ENCODE measurements around the gene TACC2.

Gene TACC2

GRCh38 chr10:122178655-122179054 lies 189.7 kb downstream of the TACC2 start:
- H3K9me3 ChIP-seq (ENCODE audit: control insufficient read depth, low read length) = no peaks in the 10 kb centered on the region
- H3K4me3 ChIP-seq (ENCODE audit: low read length) = no peak overlapping the region
- H3K27me3 ChIP-seq (ENCODE audit: control insufficient read depth, insufficient read depth, low read length) = no peaks in the 10 kb centered on the region
- H3K36me3 ChIP-seq (ENCODE audit: control insufficient read depth, insufficient read depth, low read length) = no peaks in the 10 kb centered on the region
- H3K9ac ChIP-seq (ENCODE audit: low read length) = no peak overlapping the region
- H3K4me1 ChIP-seq (ENCODE audit: control insufficient read depth, insufficient read depth, low read length) = peaks cover 26% of the 10 kb centered on the region

GRCh38 chr10:122181041-122181732 lies 192.2 kb downstream of the TACC2 start:
- H3K9me3 ChIP-seq (ENCODE audit: control insufficient read depth, low read length) = no peaks in the 10 kb centered on the region
- H3K4me3 ChIP-seq (ENCODE audit: low read length) = no peak overlapping the region
- no peaks in the 10 kb centered on the region for H3K27me3 ChIP-seq (ENCODE audit: control insufficient read depth, insufficient read depth, low read length)
- H3K36me3 ChIP-seq (ENCODE audit: control insufficient read depth, insufficient read depth, low read length) = no peaks in the 10 kb centered on the region
- H3K4me1 ChIP-seq (ENCODE audit: control insufficient read depth, insufficient read depth, low read length) = peaks cover 18% of the 10 kb centered on the region
- no peak overlapping the region for H3K9ac ChIP-seq (ENCODE audit: low read length)

GRCh38 chr10:122181876-122182275 lies 192.9 kb downstream of the TACC2 start:
- no peaks in the 10 kb centered on the region for H3K9me3 ChIP-seq (ENCODE audit: control insufficient read depth, low read length)
- H3K4me3 ChIP-seq (ENCODE audit: low read length) = no peak overlapping the region
- peaks cover 18% of the 10 kb centered on the region for H3K4me1 ChIP-seq (ENCODE audit: control insufficient read depth, insufficient read depth, low read length)
- H3K9ac ChIP-seq (ENCODE audit: low read length) = no peak overlapping the region
- no peaks in the 10 kb centered on the region for H3K27me3 ChIP-seq (ENCODE audit: control insufficient read depth, insufficient read depth, low read length)
- H3K36me3 ChIP-seq (ENCODE audit: control insufficient read depth, insufficient read depth, low read length) = no peaks in the 10 kb centered on the region

GRCh38 chr10:122182308-122182707 lies 193.3 kb downstream of the TACC2 start:
- Histone ChIP-seq H3K9ac (ENCODE audit: low read length) (no peak overlapping the region), H3K4me1 (ENCODE audit: control insufficient read depth, insufficient read depth, low read length) (peaks cover 18% of the 10 kb centered on the region), H3K9me3 (ENCODE audit: control insufficient read depth, low read length) (no peaks in the 10 kb centered on the region), H3K4me3 (ENCODE audit: low read length) (no peak overlapping the region), H3K27me3 (ENCODE audit: control insufficient read depth, insufficient read depth, low read length) (no peaks in the 10 kb centered on the region), H3K36me3 (ENCODE audit: control insufficient read depth, insufficient read depth, low read length) (no peaks in the 10 kb centered on the region)

- peaks cover 18% of the 10 kb centered on the region for H3K4me1 ChIP-seq (ENCODE audit: control insufficient read depth, insufficient read depth, low read length)
- H3K9ac ChIP-seq (ENCODE audit: low read length) = no peak overlapping the region
- H3K36me3 ChIP-seq (ENCODE audit: control insufficient read depth, insufficient read depth, low read length) = no peaks in the 10 kb centered on the region
- no peaks in the 10 kb centered on the region for H3K9me3 ChIP-seq (ENCODE audit: control insufficient read depth, low read length)
- no peak overlapping the region for H3K4me3 ChIP-seq (ENCODE audit: low read length)
- no peaks in the 10 kb centered on the region for H3K27me3 ChIP-seq (ENCODE audit: control insufficient read depth, insufficient read depth, low read length)
These were observed 195.3 kb downstream of the TACC2 start for GRCh38 chr10:122184254-122184653.

DNA sequence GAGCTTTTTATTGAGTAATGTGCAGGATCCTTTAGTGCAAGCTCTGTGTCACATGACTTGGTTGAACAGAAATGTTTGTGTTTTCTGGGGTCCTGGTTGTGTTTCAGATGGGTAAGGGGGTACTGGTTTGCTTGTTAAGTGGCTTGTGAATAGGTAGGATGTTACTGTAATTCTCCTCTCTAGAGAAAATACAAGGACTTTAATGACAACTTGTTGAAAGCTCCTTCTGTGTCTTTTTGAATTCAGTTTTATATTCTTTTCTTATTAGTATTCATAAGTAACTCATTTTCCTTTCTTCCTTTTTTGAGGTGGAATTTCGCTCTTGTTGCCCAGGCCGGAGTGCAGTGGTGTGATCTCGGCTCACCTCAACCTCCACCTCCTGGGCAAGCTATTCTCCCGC lies 196.7 kb downstream of the TACC2 start:
- Histone ChIP-seq H3K9me3 (ENCODE audit: control insufficient read depth, low read length) (no peaks in the 10 kb centered on the region), H3K9ac (ENCODE audit: low read length) (no peak overlapping the region), H3K4me3 (ENCODE audit: low read length) (no peak overlapping the region), H3K36me3 (ENCODE audit: control insufficient read depth, insufficient read depth, low read length) (no peaks in the 10 kb centered on the region), H3K27me3 (ENCODE audit: control insufficient read depth, insufficient read depth, low read length) (no peaks in the 10 kb centered on the region), H3K4me1 (ENCODE audit: control insufficient read depth, insufficient read depth, low read length) (peaks cover 18% of the 10 kb centered on the region)

DNA sequence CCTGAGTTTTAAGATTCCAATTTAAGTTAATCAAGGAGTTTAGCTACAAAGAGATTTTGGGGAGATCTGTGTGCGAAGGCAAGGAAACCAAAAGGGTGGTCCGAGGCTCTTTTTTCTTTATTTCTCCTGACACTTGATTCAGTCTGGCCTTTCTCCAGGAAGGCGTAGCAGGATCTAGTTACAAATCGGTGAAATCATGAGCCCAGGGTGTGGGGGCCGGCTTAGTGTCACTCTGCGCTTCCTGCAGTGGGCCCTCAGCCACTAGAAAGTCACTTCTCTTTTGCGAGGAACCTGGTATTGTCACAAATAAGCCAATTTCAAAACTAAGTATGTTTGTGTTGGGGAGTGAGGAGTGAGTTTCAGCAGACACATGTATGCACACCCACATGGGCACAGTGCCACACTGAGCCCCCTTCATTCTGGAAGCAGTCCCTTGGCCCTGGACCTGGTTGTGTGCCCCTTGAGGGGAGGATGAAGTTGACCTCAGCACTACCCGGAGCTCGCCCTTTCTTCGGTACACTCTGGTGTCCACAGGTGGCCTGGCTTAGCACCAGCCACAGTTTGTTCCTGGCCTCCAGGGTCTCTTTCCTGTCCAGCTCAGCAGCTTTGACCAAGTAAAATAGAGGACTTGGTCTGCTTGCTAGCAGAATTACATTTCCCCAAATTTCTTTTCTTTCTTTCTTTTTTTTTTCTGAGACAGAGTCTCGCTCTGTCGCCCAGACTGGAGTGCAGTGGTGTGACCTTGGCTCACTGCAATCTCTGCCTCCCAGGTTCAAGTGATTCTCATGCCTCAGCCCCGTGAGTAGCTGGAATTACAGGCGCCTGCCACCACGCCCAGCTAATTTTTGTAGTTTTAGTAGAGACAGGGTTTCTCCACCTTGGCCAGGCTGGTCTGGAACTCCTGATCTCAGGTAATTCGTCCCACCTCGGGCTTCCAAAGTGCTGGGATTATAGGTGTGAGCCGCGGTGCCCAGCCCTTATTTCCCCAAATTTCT lies 198.2 kb downstream of the TACC2 start:
- Histone ChIP-seq H3K4me1 (ENCODE audit: control insufficient read depth, insufficient read depth, low read length) (peaks cover 15% of the 10 kb centered on the region), H3K9me3 (ENCODE audit: control insufficient read depth, low read length) (no peaks in the 10 kb centered on the region), H3K4me3 (ENCODE audit: low read length) (no peak overlapping the region), H3K9ac (ENCODE audit: low read length) (no peak overlapping the region), H3K27me3 (ENCODE audit: control insufficient read depth, insufficient read depth, low read length) (no peaks in the 10 kb centered on the region), H3K36me3 (ENCODE audit: control insufficient read depth, insufficient read depth, low read length) (no peaks in the 10 kb centered on the region)

- Histone ChIP-seq H3K4me3 (ENCODE audit: low read length) (no peak overlapping the region), H3K36me3 (ENCODE audit: control insufficient read depth, insufficient read depth, low read length) (no peaks in the 10 kb centered on the region), H3K9ac (ENCODE audit: low read length) (no peak overlapping the region), H3K27me3 (ENCODE audit: control insufficient read depth, insufficient read depth, low read length) (no peaks in the 10 kb centered on the region), H3K9me3 (ENCODE audit: control insufficient read depth, low read length) (no peaks in the 10 kb centered on the region), H3K4me1 (ENCODE audit: control insufficient read depth, insufficient read depth, low read length) (no peaks in the 10 kb centered on the region)
These were observed 199.7 kb downstream of the TACC2 start for GRCh38 chr10:122188706-122189105.

DNA sequence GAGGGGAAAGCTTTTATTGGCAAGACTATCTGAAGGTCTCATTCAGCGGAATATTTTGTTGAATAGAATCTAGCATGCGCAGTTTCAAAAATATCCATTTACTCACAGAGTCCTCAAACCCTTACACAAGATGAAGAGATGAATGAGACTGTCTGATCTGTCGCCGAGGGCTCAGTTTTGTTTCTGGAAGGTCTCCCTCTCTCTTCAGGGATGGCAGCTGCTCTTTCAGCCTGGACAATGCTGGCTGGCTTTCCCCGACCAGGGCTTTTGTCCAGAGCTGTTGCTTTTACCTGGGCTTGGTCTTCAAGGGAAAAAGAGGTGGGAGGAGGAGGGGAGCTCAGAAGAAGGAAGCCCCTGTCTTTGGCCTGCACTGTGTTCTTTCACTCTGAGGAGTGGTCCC lies 200.2 kb downstream of the TACC2 start:
- Histone ChIP-seq H3K9me3 (ENCODE audit: control insufficient read depth, low read length) (no peaks in the 10 kb centered on the region), H3K36me3 (ENCODE audit: control insufficient read depth, insufficient read depth, low read length) (no peaks in the 10 kb centered on the region), H3K4me3 (ENCODE audit: low read length) (no peak overlapping the region), H3K4me1 (ENCODE audit: control insufficient read depth, insufficient read depth, low read length) (no peaks in the 10 kb centered on the region), H3K9ac (ENCODE audit: low read length) (no peak overlapping the region), H3K27me3 (ENCODE audit: control insufficient read depth, insufficient read depth, low read length) (no peaks in the 10 kb centered on the region)

GRCh38 chr10:122190176-122190943 lies 201.4 kb downstream of the TACC2 start:
- Histone ChIP-seq H3K27me3 (ENCODE audit: control insufficient read depth, insufficient read depth, low read length) (no peaks in the 10 kb centered on the region), H3K4me3 (ENCODE audit: low read length) (no peak overlapping the region), H3K4me1 (ENCODE audit: control insufficient read depth, insufficient read depth, low read length) (no peaks in the 10 kb centered on the region), H3K9ac (ENCODE audit: low read length) (no peak overlapping the region), H3K9me3 (ENCODE audit: control insufficient read depth, low read length) (no peaks in the 10 kb centered on the region), H3K36me3 (ENCODE audit: control insufficient read depth, insufficient read depth, low read length) (peaks cover 6% of the 10 kb centered on the region)

GRCh38 chr10:122191936-122192541 lies 203.1 kb downstream of the TACC2 start:
- H3K4me1 ChIP-seq (ENCODE audit: control insufficient read depth, insufficient read depth, low read length) = no peaks in the 10 kb centered on the region
- no peak overlapping the region for H3K4me3 ChIP-seq (ENCODE audit: low read length)

More at GRCh38 chr10:122191936-122192541, 203.1 kb downstream of the TACC2 start:
- Histone ChIP-seq H3K9ac (ENCODE audit: low read length) (no peak overlapping the region), H3K27me3 (ENCODE audit: control insufficient read depth, insufficient read depth, low read length) (no peaks in the 10 kb centered on the region), H3K36me3 (ENCODE audit: control insufficient read depth, insufficient read depth, low read length) (peaks cover 14% of the 10 kb centered on the region), H3K9me3 (ENCODE audit: control insufficient read depth, low read length) (no peaks in the 10 kb centered on the region)

Measured in mucosa of stomach (tissue), 1 donor.